Trophoblast cell (in vitro differentiated cells and primary cell): ENCODE results near the gene MEIOB.

Experiments used
- DNase-seq, 2 donors: peaks; one replicate each; pipeline ENCODE4 v3.0.0-alpha.2; 2016
- H2AFZ ChIP-seq: 2 replicates; pipeline ENCODE4 v1.6.1; 2013; ENCODE audit warnings: low read length, moderate library complexity, mild to moderate bottlenecking; ENCODE audit not compliant: insufficient read depth, poor library complexity
- H2AK5ac ChIP-seq: 2 replicates; pipeline ENCODE4 v1.6.1; 2013; ENCODE audit warnings: mild to moderate bottlenecking, low read length
- H2BK120ac ChIP-seq: 2 replicates; pipeline ENCODE4 v1.6.1; 2013; ENCODE audit warnings: low read length, mild to moderate bottlenecking, moderate library complexity; ENCODE audit not compliant: insufficient read depth, poor library complexity
- H2BK12ac ChIP-seq: 2 replicates; pipeline ENCODE4 v1.6.1; 2013; ENCODE audit warnings: mild to moderate bottlenecking, low read length, moderate library complexity
- H2BK5ac ChIP-seq: 2 replicates; pipeline ENCODE4 v1.6.1; 2013; ENCODE audit warnings: low read length, low read depth, moderate library complexity, mild to moderate bottlenecking; ENCODE audit not compliant: poor library complexity
- H3K14ac ChIP-seq: 2 replicates; pipeline ENCODE4 v1.6.1; 2013; ENCODE audit warnings: mild to moderate bottlenecking, low read length
- H3K18ac ChIP-seq: 2 replicates; pipeline ENCODE4 v1.6.1; 2013; ENCODE audit warnings: mild to moderate bottlenecking, low read length
- H3K23ac ChIP-seq: 2 replicates; pipeline ENCODE4 v1.6.1; 2013; ENCODE audit warnings: low read length
- H3K27ac ChIP-seq: 2 replicates; pipeline ENCODE4 v1.5.1; 2013; ENCODE audit warnings: low read depth, mild to moderate bottlenecking, inconsistent platforms, low read length, moderate library complexity
- H3K27me3 ChIP-seq: 2 replicates; pipeline ENCODE4 v1.6.1; 2013; ENCODE audit warnings: inconsistent platforms, mild to moderate bottlenecking, low read length, moderate library complexity; ENCODE audit not compliant: insufficient read depth
- H3K36me3 ChIP-seq, 2 experiments: 1 replicate in 1 of 2; 2 replicates in 1 of 2; pipeline ENCODE4 v1.6.1; 2013; ENCODE audit warnings: low read length in 2 of 2, mild to moderate bottlenecking in 2 of 2, moderate library complexity in 1 of 2; ENCODE audit not compliant: insufficient read depth in 2 of 2, control insufficient read depth in 1 of 2
- H3K4ac ChIP-seq: 2 replicates; pipeline ENCODE4 v1.6.1; 2013; ENCODE audit warnings: low read depth, mild to moderate bottlenecking, low read length, moderate library complexity
- H3K4me1 ChIP-seq, 2 experiments: 1 replicate in 1 of 2; 2 replicates in 1 of 2; pipeline ENCODE4 v1.6.1; 2013; ENCODE audit warnings: low read length in 2 of 2, mild to moderate bottlenecking in 2 of 2, moderate library complexity in 1 of 2; ENCODE audit not compliant: insufficient read depth in 2 of 2, control insufficient read depth in 1 of 2
- H3K4me2 ChIP-seq: 2 replicates; pipeline ENCODE4 v1.6.1; 2013; ENCODE audit warnings: inconsistent platforms, mild to moderate bottlenecking, low read length, moderate library complexity
- H3K4me3 ChIP-seq: 2 replicates; pipeline ENCODE4 v1.5.1; 2013; ENCODE audit warnings: mild to moderate bottlenecking, low read depth, low read length, inconsistent platforms
- H3K79me1 ChIP-seq: one replicate; pipeline ENCODE4 v1.6.1; 2013; ENCODE audit warnings: low read length
- H3K79me2 ChIP-seq: 2 replicates; pipeline ENCODE4 v1.6.1; 2013; ENCODE audit warnings: low read length, mild to moderate bottlenecking; ENCODE audit not compliant: control insufficient read depth, insufficient read depth, poor library complexity
- H3K9ac ChIP-seq: 2 replicates; pipeline ENCODE4 v1.6.1; 2013; ENCODE audit warnings: mild to moderate bottlenecking, low read length
- H3K9me3 ChIP-seq: 2 replicates; pipeline ENCODE4 v1.6.1; 2013; ENCODE audit warnings: low read depth, mild to moderate bottlenecking, control low read depth, inconsistent platforms, low read length; ENCODE audit not compliant: insufficient read depth
- H4K12ac ChIP-seq: 2 replicates; pipeline ENCODE4 v1.6.1; 2013; ENCODE audit warnings: low read depth, mild to moderate bottlenecking, low read length, moderate library complexity
- H4K8ac ChIP-seq: 2 replicates; pipeline ENCODE4 v1.6.1; 2013; ENCODE audit warnings: low read depth, mild to moderate bottlenecking, low read length, moderate library complexity
- H4K91ac ChIP-seq: one replicate; pipeline ENCODE4 v1.6.1; 2013; ENCODE audit warnings: low read depth, mild to moderate bottlenecking, low read length, moderate library complexity
- WGBS: extraction: QIAGEN DNeasy Blood & Tissue Kit; methylation state at CpG from one replicate; pipeline ENCODE4 v1.1.7; 2013; ENCODE audit warnings: missing lambda C conversion rate; ENCODE audit not compliant: insufficient read length, insufficient coverage; ENCODE audit errors: extremely low coverage; 5-methylcytosine and 5-hydroxymethylcytosine counted together

Gene MEIOB

GRCh38 chr16:1785846-1786170 is 86.2 kb downstream of the MEIOB start:
- no peak overlapping the region for H3K4me3 ChIP-seq
- H3K18ac ChIP-seq, result no peak overlapping the region
- H3K9me3 ChIP-seq, result no peaks in the 10 kb centered on the region
- H2BK12ac ChIP-seq, result no peak overlapping the region
- no peak overlapping the region for H4K8ac ChIP-seq
- H2BK120ac ChIP-seq, result no peak overlapping the region
- H3K4me1 ChIP-seq, result peaks cover 5 to 15% of the 10 kb centered on the region in 2 experiments
- WGBS, result no CpG with 5 or more reads among the region's 14 CpGs
- no peak overlapping the region for H3K4me2 ChIP-seq
- no peak overlapping the region for H2BK5ac ChIP-seq
- no peak overlapping the region for H3K9ac ChIP-seq
- peaks cover 54 to 56% of the 10 kb centered on the region in 2 experiments for H3K36me3 ChIP-seq
- peaks cover 4% of the 10 kb centered on the region for H3K79me2 ChIP-seq
- H3K27ac ChIP-seq, result no peak overlapping the region
- H3K4ac ChIP-seq, result peak overlapping the region; percentile 16
- H2AK5ac ChIP-seq, result no peak overlapping the region
- H4K12ac ChIP-seq, result no peak overlapping the region
- H2AFZ ChIP-seq, result no peak overlapping the region
- H3K14ac ChIP-seq, result no peak overlapping the region
- H4K91ac ChIP-seq, result no peak overlapping the region
- DNase-seq, result no peak
- H3K23ac ChIP-seq, result no peak overlapping the region
- H3K27me3 ChIP-seq, result no peaks in the 10 kb centered on the region
- H3K79me1 ChIP-seq, result no peaks in the 10 kb centered on the region

- Histone ChIP-seq H4K91ac (no peak overlapping the region), H3K4me1 (peaks cover 5 to 16% of the 10 kb centered on the region in 2 experiments), H3K4me2 (no peak overlapping the region), H3K18ac (no peak overlapping the region), H4K8ac (no peak overlapping the region), H2AFZ (no peak overlapping the region), H3K79me1 (no peaks in the 10 kb centered on the region), H3K4me3 (no peak overlapping the region), H3K23ac (no peak overlapping the region), H2AK5ac (no peak overlapping the region), H4K12ac (no peak overlapping the region), H3K14ac (no peak overlapping the region), H2BK12ac (no peak overlapping the region), H3K9me3 (no peaks in the 10 kb centered on the region), H2BK120ac (no peak overlapping the region), H3K4ac (peak overlapping the region; percentile 55), H3K27me3 (no peaks in the 10 kb centered on the region), H2BK5ac (no peak overlapping the region), H3K27ac (no peak overlapping the region), H3K36me3 (peaks cover 52 to 55% of the 10 kb centered on the region in 2 experiments), H3K9ac (no peak overlapping the region), H3K79me2 (peaks cover 4% of the 10 kb centered on the region)
- no peak for DNase-seq
- WGBS, result no CpG with 5 or more reads among the region's 26 CpGs
These were observed 86.8 kb downstream of the MEIOB start for GRCh38 chr16:1784977-1785845.
